Gastroesophageal sphincter (tissue), 3 donors: ENCODE measurements around the gene LUC7L.

Source experiments
- EP300 ChIP-seq: sonication (generic); formaldehyde crosslinking; IDR thresholded peaks from one replicate; pipeline ENCODE4 v1.6.1; 2017; ENCODE audit warnings: antibody characterized with exemption, mild to moderate bottlenecking
- POLR2A ChIP-seq, 2 donors: fragments of 450-650 bp; IDR thresholded peaks; one replicate each; pipeline ENCODE4 v1.6.1; 2017; ENCODE audit warnings: antibody characterized with exemption in 2 of 2, mild to moderate bottlenecking in 2 of 2, moderate library complexity in 1 of 2
- POLR2AphosphoS5 ChIP-seq: sonication (generic); formaldehyde crosslinking; IDR thresholded peaks from one replicate; pipeline ENCODE4 v1.6.1; 2017; ENCODE audit warnings: antibody characterized with exemption
- TF ChIP-seq, protein P1 (sequence below), 4 experiments: fragments of 200-600 bp in 2 of 4; fragments of 450-650 bp in 2 of 4; sonication (generic) in 1 of 4; IDR thresholded peaks; one replicate each; pipeline ENCODE4 v1.5.1; 2017 to 2019; ENCODE audit warnings: antibody characterized with exemption in 4 of 4, mild to moderate bottlenecking in 2 of 4, moderate library complexity in 2 of 4

DNA sequence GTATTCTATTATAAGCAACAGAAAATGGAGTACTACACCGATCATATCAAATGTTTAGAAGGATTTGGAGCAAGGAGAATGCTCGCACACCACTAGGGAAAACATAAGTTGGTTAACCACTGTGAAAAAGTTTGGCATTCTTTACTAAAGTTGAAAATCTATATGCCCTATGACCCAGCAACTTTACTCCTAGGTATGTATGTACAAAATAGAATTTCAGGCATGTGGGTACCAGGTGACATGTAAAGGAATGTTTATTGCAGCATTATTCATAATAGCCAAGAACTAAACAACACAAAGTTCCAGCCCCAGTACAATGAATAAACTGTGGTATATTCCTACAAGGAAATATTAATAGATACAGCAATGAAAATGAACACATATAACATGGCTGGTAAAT, 82.6 kb downstream of the LUC7L start:
- TF ChIP-seq, protein P1, sequence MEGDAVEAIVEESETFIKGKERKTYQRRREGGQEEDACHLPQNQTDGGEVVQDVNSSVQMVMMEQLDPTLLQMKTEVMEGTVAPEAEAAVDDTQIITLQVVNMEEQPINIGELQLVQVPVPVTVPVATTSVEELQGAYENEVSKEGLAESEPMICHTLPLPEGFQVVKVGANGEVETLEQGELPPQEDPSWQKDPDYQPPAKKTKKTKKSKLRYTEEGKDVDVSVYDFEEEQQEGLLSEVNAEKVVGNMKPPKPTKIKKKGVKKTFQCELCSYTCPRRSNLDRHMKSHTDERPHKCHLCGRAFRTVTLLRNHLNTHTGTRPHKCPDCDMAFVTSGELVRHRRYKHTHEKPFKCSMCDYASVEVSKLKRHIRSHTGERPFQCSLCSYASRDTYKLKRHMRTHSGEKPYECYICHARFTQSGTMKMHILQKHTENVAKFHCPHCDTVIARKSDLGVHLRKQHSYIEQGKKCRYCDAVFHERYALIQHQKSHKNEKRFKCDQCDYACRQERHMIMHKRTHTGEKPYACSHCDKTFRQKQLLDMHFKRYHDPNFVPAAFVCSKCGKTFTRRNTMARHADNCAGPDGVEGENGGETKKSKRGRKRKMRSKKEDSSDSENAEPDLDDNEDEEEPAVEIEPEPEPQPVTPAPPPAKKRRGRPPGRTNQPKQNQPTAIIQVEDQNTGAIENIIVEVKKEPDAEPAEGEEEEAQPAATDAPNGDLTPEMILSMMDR (IDR thresholded peaks at IDR 0.05): no peak
- TF ChIP-seq POLR2A (IDR thresholded peaks at IDR 0.05) (no peak), POLR2AphosphoS5 (no peak), EP300 (no peak)
